ENCODE measurements around the gene HRH3.

The HRH3 gene

GRCh38 chr20:62219992-62220665 lies at the start of gene HRH3:
HRH3 (minus strand) TSS chr20:62220278; CDS start chr20:62219970, 308 bp downstream.
- peak; percentile 41 for DNase-seq

DNA sequence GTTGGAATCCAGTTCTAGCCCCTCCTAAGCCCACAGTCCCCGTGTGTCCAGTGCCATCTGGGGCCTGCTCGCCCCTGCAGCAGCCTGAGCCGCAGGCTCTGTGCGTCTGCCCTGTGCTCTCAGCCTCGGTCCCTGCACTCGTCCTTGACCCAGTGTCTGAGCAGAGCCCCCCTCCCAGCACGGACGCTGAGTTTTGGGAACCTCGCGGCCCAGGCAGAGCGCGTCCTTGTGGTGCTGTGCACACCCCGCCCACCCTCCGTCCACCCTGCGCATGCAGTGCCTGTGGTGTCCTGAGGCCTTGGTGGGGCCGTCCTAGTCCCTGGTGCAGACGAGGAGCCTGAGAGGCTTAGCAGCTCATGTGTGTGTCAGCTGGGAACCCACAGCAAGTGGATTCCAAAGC lies 49.8 kb upstream of the HRH3 start:
- no peak for DNase-seq

DNA sequence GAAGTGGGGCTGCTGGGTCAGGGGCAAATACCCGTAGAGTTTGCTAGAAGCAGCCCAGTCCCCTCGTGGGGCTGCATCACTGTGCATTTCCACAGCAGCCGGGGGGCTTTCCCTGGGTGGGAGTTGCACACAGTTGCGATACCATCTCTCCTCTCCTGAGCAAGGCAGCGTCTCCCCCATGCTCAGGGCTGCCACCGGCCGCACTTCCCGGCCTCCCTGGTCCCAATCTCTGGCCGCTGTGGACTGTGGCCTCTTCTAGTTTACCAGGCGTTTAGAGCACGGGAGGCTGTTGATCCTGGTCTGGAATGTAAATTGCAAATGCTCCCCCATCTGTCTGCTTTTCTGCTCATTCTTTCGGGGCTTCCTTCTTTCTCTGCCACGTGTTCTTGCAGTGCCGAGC lies 49.3 kb upstream of the HRH3 start:
- no peak for DNase-seq

GRCh38 chr20:62268228-62268900 lies 48.3 kb upstream of the HRH3 start:
- no peak for DNase-seq

DNA sequence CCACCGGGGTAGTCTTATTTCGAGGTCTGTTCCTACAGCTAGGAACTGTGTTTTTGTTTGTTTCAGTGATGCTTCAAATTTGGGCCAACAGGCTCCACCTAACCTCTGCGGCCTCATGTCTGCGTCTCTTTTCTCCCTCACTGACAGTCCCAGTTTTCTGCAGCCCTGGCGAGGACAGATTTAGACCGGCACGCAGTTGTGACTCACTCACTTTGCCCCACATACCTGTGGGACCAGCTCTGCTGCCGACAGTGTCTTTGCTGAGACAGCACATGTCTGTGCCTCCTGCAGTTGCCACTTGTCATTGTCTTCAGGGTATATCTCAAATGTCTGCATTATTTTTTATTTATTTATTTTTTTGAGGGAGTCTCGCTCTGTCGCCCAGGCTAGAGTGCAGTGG lies 47.5 kb upstream of the HRH3 start:
- DNase-seq = no peak

DNA sequence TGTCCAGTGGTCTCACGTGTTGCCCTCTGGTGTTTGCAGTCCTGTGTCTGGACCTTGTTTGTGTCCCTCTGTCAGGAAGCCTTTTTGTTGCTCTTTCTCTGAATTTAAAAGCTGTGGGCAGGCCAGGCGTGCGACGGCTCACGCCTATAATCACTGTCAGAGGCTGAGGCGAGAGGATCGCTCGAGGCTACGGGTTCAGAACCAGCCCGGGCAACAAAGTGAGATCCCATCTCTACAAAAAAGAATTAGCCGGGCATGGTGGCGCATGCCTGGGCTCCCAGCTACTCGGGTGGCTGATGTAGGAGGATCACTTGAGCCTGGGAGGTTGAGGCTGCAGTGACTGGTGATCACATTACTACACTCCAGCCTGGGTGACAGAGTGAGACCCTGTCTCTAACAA lies 46.8 kb upstream of the HRH3 start:
- no peak for DNase-seq

GRCh38 chr20:62266340-62266739 lies 46.3 kb upstream of the HRH3 start:
- no peak for DNase-seq

- no peak for DNase-seq
Measured at GRCh38 chr20:62265365-62265764, 45.3 kb upstream of the HRH3 start.

DNA sequence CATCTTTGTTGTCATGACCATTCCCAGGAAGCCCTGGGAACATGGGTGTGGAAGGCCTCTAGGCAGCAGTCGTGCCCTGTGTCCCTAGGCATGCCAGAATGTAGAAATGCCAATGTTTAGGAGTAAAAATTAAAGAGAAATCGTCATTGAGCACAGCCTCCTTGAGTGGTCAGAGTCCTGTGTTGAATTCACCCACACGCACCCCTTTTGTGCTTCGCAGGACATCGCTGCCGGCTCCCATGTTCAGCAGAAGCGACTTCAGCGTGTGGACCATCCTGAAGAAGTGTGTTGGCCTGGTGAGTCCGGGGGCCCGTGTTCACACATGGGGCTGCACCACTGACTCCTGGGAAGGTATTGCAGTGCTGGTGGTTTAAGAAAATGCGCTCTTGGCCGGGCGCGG lies 43.3 kb upstream of the HRH3 start:
- no peak for DNase-seq

- no peak for DNase-seq
Measured at GRCh38 chr20:62262064-62262463, 42.0 kb upstream of the HRH3 start.

DNA sequence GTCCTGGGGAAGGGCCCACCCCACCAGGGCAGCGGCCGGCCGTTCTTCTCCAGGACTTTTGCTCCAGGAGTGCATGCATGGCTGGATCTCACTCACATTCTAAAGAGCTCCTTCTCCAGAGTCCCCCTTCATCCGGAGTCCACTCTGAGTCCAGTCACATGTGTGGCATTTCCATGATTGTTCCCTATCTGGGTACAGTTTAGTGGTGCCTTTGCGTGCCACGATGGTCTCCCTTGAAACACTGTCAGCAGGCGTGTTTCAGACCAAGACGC lies 39.2 kb upstream of the HRH3 start:
- no peak for DNase-seq

DNA sequence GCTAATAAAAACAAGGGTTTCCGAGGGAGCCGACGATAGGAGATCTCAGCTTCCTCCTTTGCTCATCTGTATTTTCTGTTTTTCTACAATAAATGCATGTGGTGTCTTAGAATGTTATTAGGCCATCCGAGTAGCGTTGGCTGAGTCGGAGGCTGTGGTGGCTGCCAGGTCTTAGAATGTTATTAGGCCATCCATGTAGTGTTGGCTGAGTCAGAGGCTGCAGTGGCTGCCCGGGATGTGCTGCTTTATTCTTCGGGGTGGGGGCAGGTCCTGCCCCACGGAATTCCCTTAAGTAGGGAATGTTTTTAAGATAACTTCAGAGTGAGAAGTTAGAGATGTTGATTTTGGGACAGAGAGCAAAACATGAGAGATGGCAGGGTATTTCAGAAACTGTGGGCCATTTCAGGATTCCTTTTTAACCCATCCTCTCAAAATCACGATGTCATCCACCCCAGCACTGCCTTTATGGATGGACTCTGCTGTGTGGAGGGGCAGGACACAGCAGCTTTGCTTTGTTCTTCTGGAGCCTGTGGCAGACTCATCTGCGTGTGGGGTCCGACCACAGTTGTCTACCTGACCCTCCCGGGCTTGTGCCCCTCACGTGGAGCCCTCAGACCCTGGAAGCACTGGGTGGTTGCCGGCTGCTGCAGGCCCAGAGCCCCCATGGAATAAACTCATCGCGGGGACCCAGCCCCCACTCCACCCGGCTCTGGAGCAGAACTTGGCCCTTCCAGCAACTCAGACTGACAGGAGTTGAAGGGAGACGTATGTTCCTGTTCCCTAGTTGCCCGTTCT lies 38.6 kb upstream of the HRH3 start:
- DNase-seq = no peak

GRCh38 chr20:62255976-62256375 lies 35.9 kb upstream of the HRH3 start:
- DNase-seq = no peak

DNA sequence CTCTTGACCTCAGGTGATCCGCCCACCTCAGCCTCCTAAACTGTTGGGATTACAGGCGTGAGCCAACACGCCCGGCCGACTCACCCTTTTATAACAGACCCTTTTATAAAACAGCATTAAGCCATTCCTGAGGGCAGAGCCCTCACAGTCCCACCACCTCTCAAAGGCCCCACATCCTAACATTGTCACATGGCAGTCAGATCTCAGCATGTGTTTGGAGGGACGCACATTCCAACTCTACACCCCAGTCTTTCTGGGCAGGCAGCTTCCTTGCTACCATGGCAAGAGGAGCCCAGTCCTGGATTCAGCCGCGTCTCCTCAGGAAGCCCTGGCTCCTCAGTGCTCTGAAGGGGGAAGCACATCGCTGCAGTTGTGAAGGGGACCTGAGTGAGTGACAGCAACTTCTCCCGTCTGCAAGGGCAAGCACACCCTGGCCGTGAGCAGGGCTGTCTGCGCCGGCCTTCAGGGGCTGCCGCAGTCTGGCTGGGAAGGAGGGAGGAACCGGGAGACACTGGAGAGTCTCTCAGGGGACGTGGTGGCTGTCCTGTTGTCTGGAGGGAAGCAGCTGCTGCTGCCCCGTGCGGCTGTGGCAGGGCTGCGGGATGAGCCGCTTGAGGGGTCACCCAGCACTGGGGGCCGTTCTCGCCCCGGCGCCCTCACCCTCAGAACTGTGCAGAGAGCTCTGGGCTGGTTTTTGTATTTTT lies 34.1 kb upstream of the HRH3 start:
- no peak for DNase-seq

GRCh38 chr20:62253398-62253797 lies 33.3 kb upstream of the HRH3 start:
- DNase-seq = no peak

DNA sequence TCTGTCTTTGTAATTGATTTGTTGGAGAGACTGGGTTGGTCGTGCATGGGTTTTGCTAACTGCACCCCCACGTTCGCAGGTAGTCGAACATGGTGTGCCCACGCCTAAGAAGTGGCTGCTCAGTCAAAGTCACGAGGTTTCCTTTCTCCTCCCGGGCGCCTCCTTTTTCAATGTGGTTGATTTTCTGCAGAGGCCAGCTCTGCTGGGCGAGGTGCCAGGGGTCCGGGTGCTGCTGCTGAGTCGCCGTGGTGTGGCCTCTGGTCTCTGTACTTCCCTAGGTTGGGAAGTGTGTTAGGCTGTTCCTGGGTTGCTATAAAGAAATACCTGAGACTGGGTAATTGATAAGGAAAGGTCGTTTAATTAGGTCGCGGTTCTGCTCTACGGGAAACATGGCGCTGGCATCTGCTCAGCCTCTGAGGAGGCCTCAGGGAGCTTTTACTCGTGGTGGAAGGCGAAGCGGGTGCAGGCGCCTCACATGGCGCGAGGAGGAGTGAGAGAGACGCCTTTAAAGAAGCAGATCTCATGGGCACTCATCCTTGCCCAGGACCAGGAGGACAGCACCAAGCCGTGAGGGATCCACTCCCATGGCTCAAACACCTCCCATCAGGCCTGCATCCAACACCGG lies 32.4 kb upstream of the HRH3 start:
- no peak for DNase-seq

- no peak for DNase-seq
Measured at GRCh38 chr20:62248890-62249560, 28.9 kb upstream of the HRH3 start.

- DNase-seq = no peak
Measured at GRCh38 chr20:62246872-62247652, 27.0 kb upstream of the HRH3 start.

DNA sequence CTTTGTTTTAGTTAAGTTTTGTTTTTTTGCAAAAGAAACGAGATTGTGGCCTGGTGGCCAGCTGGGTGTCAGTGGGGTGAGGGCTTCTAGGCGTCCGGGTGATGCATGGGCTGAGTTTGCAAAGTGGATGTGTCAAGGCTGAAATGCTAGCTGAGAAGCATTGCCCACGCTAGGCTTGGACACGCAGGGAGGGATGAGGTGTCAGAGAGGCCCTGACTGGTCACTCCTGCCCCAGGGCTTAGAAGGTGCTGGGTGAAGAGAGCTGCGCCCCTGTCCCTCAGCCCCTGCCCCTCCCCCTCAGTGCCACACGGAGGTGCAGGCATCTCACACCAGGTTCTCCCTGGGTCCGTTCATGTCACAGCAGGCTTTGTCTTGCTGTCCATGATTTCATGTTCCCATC lies 26.4 kb upstream of the HRH3 start:
- no peak for DNase-seq

- no peak for DNase-seq
Measured at GRCh38 chr20:62245911-62246280, 25.8 kb upstream of the HRH3 start.

DNA sequence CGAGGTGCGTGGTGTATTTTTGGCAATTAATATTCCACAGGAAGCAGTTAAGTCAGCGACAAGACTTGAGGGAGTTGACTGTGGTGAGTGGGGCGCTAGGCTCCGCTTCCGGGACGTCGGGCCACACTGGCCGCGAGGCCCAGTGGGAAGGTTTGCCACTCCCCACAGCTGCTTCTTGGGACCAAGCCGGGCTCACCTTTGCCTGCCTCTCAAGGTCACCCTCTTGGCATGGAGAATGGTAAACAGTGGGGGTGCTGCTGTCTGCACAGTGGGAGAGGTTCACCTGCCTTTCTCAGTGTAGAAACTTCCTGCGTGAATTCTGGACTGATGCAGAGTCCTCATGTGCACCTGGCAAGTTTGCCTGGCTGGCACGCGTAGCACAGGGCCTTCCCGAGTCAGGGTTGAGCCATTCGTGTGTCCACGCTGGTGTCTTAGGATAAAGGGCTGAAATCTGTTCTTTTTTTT lies 24.6 kb upstream of the HRH3 start:
- DNase-seq = no peak
